GM12872 (cell line): ENCODE measurements around the gene FAHD1.

Experiments
- CTCF ChIP-seq: IDR thresholded peaks from 3 replicates; pipeline ENCODE4 v1.5.1; 2011; ENCODE audit warnings: low read depth, mild to moderate bottlenecking, low read length, moderate library complexity; ENCODE audit not compliant: insufficient read depth

FAHD1 gene

GRCh38 chr16:1830213-1830612, 3.2 kb downstream of the FAHD1 start:
- no peak for TF ChIP-seq CTCF

GRCh38 chr16:1831186-1832075, 4.4 kb downstream of the FAHD1 start:
- no peak for TF ChIP-seq CTCF

GRCh38 chr16:1832838-1833454, 5.9 kb downstream of the FAHD1 start:
- TF ChIP-seq CTCF = no peak

GRCh38 chr16:1834096-1834495, 7.1 kb downstream of the FAHD1 start:
- no peak for TF ChIP-seq CTCF

- TF ChIP-seq CTCF = no peak
Observed at GRCh38 chr16:1839554-1839953, 12.5 kb downstream of the FAHD1 start.

- TF ChIP-seq CTCF = no peak
Observed at GRCh38 chr16:1845985-1846384, 19.0 kb downstream of the FAHD1 start.

GRCh38 chr16:1846416-1846815, 19.4 kb downstream of the FAHD1 start:
- no peak for TF ChIP-seq CTCF
